NCI-H2196 treated with DMSO at 0.1 percent for 48 hours (cell line): ENCODE results near the gene SLC25A4.
"Not testable (repeated sequence)": the region's sequence is repeated elsewhere in the genome, so short reads cannot be mapped to it uniquely, and the experiment has no call there.

Experiments
- DNase-seq: peaks from one replicate; lab custom pipeline; 2025; ENCODE audit not compliant: unreplicated experiment; lab: John Stamatoyannopoulos, UW

SLC25A4 gene

DNA sequence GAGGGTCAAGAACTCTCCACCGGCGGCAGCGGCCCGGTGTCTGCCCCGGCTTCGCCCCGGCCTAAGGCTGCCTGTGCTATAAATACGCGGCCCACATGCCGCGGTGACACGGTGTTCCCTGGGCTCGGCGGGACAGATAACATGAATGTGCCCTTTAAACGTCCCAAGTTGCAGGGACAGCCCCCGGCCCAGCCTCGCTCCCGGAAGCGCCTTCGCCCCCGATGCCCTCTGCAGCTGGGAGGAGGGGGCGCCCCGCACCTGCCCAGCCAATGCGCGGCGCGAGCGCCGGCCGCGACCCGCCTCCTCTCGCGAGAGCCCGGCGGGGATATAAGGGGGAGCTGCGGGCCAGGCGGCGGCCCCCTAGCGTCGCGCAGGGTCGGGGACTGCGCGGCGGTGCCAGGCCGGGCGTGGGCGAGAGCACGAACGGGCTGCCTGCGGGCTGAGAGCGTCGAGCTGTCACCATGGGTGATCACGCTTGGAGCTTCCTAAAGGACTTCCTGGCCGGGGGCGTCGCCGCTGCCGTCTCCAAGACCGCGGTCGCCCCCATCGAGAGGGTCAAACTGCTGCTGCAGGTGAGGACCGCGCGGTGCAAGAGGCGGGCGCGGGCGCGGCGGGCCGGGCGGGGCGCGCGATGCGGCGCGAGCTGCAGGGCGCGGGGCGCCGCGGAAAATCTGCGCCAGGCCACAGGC, at the start of gene SLC25A4:
TSS of gene SLC25A4 (plus strand) at position 355 of the 689 bp plus-strand sequence. CDS start at position 462, 107 bp downstream.
- peak; percentile 24 for DNase-seq

DNA sequence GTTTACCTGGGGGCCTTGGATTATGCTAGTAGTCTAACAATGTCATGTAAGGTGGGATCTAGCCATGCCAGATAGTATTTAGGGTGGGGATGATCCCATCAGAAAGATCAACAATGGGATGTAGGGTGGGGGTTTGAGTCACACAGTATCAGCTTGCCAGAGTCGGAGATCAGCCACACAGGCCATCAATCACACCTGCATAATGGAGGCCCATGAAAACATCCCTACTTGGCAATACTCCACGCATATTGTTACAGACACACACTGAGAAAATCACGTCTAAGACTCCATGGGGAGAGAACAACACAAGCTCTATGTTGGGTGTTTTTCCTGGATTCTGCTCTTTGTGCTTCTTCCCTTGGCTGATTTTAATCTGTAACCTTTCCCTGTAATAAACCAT, 49.5 kb upstream of the SLC25A4 start:
- DNase-seq = no peak

DNA sequence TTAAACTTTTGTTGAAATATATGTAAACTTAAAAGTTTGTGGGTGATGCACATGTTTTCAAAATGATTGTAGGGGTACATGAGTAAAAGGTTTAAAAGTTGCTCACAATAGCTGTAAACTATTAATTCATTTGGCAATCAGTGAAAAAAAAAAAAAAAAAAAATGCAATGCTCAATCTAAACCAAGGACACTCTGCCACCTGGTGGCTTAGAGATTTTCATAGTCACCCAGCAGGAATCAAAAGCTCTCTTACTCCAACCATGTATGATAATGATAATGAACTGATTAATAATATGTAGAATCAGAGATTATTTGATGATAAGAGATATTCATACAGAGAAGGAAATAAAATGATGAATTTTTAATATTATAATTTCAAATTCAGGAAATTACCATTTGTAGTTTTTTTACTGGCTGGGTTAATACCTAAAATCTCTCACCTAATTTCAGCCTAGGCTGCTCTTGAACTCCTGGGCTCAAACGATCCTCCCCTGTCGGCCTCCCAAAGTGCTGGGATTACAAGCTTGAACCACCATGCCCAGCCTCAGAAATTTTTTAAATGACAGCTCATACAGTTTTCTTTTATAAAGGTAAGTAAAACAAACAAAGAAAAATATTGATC, 46.9 kb upstream of the SLC25A4 start:
- peak; percentile 1 for DNase-seq

DNA sequence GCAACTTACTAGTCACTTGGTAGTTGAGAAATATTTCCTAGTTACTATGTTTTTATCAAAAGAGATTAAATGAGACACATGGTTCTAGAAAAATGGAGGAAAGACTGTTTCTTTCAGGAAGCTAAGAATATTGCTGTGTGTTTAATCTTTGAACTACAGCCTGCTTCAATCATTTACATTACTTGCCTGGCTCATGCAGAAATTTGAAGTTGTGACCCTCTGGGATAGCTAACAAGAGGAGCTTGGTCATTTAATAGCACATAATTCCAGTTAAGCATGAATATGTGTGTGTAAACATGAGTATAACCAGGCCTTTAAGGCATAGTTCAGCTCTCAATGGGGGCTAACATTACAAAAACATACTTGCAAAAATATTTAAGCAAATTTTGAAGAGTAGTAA, 44.6 kb upstream of the SLC25A4 start:
- DNase-seq = no peak

DNA sequence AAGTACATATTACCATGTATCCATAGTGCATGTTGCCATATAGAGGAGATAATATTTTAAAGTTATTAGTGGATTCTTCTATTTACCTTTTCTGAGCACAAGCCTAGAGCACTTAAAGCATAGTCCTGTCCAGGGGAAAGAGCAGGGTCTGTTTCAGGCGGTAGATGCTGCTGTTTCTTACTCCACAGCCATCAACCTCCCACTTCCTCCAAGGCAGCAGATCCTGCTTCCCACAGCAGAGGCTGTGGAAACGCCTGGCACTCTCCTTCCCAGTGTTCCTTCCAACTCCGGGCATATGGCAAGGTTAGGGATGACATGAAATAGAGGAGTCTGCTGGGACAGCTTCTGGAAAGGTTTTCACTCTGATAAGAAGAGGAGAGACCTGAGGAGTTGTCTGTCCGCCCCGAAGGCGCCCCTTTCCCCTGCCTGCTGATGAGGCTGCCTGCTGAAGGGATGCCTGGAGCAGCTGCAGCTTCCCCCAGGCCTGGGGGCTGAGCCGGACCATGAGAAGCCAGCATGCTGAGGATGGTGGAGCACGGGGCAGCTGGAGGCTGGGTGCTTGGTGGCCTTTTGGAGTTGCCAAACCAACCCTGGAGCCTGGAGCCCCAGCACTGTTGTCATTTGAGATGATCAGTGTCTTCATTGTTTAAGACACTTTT, 43.9 kb upstream of the SLC25A4 start:
- no peak for DNase-seq

DNA sequence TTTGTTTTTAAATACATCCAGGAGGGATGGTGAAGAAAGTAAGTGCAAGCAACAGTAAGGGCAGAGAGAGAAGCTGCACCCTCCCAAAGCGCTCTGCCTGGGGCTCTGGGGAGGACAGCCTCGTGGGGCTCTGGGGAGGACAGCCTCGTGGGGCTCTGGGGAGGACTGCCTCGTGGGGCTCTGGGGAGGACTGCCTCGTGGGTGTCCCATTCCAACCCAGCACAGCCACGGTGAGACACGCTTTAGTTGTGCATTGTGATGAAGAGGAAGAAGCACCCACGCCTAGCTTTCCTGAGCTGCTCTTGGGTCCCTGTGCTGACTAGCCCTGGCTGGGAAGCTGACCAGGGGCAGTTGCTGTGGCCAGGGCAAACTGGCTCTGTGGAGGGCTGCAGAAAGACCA, 43.1 kb upstream of the SLC25A4 start:
- no peak for DNase-seq

DNA sequence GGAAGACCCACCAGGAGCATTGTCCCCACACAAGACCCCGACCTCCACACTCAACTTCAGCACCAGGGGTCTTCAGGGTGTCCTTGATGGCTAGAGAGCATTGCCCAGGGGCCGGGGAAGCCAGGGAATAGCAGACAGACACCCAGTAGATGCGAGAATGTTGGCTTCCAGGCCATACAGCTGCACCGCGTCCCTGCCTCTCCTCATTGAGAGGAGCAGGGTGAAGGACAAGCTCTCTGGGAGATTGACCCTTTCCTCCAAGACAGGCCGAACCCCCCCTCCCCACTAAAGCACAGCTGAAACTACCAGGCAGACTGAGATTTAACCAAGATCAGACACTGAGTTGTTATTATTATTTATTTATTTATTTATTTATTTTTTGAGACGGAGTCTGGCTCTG, 42.6 kb upstream of the SLC25A4 start:
- DNase-seq = no peak

DNA sequence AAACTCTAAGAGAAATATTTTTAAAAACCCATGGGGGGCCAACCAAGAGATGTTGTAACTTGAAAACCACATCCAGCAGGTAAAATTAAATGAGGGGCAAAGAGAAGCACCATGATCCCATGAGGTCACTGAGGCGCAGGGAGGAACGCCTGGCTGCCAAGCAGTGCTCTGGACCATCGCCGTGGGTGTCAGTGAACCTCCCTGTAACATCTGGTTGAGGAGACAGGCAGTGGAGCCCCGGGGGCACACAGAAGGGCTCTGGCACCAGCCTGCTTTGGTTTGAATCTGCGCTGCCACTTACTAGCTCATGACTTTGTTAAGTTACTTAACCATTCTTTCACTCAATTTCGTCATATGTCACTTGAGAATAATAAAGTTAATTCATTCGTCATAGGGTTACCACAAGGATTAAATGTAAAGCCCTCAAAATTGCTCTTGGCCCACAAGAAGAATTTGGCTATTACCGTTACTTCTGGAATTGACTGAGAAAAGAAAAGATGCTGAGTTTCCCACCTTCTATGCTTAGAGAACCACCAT, 41.6 kb upstream of the SLC25A4 start:
- no peak for DNase-seq

DNA sequence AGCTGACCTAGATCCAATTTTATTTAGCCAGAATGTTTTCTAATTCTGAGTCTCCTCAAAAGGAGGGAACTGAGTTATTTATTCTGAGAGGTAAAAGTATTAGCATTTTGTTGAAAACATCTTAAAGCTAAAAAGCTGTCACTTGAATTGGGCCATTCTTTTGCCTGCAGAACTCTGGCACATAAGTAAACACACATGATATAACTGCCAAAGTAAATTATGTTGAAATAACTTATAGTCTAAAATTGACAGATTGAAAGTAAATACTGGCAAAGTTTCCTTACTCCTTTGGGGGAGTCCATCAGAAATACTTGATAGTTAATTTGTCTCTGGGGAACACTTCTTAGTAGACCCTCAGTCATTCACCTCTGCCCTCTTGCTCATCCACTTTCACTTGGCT, 38.3 kb upstream of the SLC25A4 start:
- DNase-seq = no peak

DNA sequence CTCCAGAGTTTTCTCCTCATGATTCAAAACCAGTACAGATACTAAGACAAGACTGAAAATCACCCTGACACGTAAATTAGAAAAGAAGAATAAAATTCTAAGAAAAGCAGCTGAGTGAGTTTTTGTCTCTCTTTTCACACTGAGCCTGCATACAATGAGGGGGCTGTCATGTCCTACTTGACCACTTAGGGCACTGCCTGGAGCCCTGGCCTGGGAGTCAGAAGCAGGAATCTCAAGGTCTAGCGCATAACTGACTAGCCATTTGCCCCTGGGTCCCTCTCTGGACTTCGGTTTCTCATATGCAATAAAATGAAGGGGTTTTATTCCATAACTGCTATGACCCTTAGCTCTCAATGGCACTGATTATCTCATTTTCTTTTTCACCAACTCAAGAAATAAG, 36.7 kb upstream of the SLC25A4 start:
- no peak for DNase-seq

DNA sequence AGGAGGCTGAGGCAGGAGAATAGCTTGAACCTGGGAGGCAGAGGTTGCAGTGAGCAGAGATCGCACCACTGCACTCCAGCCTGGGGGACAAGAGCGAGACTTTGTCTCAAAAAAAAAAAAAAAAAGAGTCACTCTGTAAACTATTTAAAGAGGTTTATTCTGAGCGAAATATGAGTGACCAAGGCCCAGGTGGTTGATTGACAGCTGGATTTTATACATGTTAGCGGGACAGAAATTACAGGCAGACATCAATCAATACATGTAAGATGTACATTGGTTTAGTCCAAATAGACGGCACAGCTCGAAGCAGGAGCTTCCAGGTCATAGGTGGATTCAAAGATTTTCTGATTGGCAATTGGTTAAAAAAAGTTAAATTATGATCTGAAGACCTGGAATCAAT, 35.5 kb upstream of the SLC25A4 start:
- DNase-seq = not testable (repeated sequence)

DNA sequence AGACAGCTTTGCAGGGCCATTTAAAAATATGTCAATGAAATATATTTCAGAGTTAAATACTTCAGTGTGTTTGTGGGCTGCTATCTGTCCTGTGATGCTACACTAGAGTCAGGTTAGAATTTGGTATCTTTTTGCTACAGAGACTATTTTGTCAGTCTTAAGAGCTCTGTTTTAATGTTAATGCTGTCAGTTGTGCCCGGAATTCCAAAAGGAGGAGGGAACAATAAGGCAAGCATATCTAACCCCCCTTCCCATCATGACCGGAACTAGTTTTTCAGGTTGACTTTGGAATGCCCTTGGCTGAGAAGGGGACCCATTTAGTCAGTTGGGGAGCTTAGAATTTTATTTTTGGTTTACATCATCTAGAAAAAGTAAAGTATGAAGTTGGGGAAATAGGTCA, 34.9 kb upstream of the SLC25A4 start:
- DNase-seq = no peak

DNA sequence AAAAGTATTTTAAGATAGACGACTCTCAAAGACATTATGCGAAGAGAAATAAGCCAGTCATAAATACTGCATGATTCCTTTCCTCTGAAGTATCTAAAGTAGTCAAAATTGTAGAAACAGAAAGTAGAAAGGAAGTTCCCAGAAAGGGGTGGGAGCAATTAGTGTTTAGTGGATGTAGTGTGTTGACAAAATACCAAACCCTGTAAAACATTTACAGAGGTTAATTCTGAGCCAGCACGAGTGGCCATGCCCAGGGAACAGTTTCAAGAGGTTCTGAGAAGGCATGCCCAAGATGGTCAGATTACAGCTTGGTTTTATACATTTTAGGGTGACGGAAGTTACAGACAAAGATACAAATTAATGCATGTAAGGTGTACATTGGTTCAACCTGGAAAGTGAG, 34.4 kb upstream of the SLC25A4 start:
- DNase-seq = no peak

DNA sequence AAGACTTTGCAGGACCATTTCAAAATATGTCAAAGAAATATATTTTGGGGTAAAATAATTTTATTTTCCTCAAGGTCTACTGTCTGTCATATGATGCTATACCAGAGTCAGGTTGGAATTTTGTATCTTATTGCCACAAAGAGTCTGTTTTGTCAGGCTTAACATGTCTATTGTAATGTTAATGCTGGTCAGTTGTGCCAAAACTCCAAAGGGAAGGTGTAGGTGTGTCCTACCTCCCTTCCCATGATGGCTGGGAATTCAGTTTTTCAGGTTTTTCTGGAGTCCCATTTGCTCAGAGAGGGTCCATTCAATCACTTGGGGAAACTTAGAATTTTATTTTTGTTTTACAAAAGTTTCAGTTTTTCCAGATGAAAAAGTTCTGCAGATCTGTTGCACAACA, 33.3 kb upstream of the SLC25A4 start:
- DNase-seq = no peak

DNA sequence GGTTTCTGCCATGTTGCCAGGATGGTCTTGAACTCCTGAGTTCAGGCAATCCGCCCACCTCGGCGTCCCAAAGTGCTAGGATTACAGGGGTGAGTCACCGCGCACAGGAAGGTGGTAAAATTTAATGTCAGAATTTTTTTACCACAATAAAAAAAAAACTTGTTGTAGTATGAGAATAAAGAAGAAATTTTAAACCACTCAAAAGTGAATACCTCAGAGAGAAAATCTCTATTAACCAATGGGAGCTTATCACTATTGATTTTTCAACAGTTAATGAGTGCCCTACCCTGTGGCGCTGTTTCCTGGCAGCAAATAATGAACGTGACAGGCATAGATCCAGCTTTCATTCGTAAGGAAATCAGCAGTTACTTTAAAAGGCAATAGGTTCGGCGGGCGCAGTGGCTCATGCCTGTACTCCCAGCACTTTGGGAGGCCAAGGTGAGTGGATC, 32.7 kb upstream of the SLC25A4 start:
- DNase-seq = no peak

DNA sequence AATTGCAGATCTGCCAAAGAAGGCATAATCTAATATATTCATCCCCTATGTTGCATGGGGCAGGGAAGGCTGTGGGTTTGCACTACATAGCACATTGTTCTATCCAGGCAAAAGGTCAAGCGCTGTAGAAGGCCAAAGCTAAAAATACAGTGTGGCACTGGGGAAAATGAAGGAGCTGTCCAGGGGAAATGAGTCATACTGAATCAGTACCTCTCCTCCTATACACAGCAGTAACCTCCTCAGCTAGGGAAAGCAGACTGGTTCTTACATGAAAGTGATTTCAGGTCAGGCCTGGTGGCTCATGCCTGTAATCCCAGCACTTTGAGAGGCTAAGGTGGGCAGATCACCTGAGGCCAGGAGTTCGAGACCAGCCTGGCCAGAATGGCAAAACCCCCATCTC, 31.0 kb upstream of the SLC25A4 start:
- DNase-seq = no peak

DNA sequence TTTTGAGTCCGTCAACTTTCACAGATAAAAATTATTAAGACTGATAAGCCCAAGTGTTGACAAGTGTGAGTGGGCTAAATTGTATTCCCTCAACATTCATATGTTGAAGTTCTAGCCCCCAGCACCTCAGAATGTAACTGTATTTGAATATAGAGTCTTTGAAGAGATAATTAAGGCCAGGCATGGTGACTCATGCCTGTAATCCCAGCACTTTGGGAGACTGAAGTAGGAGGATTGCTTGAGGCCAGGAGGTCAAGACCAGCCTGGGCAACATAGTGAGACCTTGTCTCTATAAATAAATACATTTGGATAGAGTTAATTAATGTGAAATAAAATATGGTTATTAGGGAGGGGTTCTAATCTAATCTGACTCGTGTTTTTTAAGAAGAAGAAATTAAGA, 29.7 kb upstream of the SLC25A4 start:
- DNase-seq = no peak

DNA sequence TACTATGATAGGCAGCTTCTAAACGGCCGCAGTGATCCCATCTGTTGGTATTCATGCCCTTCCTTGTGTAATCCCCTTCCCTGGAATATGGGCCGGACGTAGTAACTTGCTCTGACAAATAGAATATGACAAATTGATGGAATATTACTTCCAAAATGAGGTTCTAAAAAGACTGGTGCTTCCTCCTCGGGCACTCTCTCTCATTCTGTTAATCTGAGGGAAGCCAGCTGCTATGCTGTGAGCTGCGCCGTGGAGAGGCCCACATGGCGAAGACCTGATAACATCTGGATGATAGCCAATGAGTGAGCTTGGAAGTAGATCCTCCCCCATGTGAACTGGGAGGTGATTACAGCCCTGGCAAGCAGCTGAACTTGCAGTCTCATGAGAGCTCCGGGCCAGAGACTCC, 27.2 kb upstream of the SLC25A4 start:
- peak; percentile 52 for DNase-seq

DNA sequence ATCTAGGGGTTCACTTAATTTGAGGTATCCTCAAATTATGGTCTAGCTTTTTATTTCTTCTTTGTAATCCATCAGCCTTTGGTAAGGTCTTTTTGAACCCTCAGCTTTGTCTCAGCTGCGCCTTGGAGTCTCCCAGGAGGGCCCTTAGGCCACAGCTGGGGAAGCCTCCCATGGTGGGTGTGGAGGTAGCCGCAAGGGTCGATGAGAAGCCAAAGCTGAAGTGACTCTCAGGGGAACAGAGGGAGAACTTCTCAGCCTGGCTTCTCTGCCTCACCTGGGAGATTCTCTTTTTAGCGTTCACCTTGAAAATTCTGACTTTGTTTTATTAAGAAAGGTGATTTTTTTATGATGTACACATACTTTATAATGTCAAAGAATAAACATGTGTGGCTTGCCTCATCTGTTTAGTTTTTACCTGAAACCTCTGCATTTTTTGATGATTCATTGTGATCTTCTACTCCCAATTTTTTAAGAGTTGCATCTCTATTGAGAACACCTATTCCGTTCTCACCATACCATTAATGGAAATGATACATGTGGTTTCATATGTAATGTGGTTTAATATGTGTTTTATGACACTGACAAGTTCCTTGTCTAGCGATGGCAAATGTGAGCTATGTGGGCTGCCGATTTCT, 25.6 kb upstream of the SLC25A4 start:
- DNase-seq = no peak

DNA sequence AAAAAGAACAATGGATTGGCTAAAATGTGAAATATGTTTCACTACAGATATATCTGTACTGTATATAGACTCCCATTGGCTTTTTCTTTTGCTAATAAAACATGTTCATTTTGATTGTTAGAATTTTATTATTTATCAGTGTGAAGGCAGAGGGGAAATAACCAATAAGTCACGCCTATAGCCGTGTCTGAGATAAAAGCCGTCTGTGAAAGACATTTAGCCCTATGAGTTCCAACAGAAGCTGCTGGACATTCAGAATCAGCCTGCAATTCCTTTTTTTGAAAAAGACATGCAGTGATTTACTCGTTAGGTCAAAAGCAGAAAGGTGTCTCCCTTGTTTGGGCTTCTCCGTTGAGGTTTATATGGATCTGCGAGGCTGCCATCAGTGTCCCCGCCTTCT, 24.2 kb upstream of the SLC25A4 start:
- no peak for DNase-seq

DNA sequence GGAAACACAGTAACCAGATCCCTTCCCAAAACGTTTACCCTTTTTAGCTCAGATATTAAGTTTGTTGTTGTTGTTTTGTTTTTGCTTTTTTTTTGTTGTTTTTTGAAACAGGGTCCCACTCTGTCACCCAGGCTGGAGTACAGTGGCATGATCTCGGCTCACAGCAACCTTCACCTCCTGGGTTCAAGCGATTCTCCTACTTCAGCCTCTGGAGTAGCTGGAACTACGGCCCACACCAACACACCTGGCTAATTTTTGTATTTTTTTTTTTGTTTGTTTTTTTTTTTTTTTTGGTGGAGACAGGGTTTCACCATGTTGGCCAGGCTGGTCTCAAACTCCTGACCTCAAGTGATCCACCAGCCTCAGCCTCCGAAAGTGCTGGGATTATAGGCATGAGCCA, 23.6 kb upstream of the SLC25A4 start:
- not testable (repeated sequence) for DNase-seq
